Measurements from ENCODE around the gene KMT2B.

- TF ChIP-seq CTCF (IDR thresholded peaks at IDR 0.05; ENCODE audit: low read depth, low read length) (no peak), EZH2phosphoT487 (IDR thresholded peaks at IDR 0.05; ENCODE audit: low read depth) (no peak)
Observed at GRCh38 chr19:35739275-35740107, 21.7 kb downstream of the KMT2B start.

All from OCI-LY3 (cell line).